ENCODE results near the gene SPATA24. TPM values are rescaled to one million over a fixed set of nuclear protein-coding genes. Genes with fewer than 3 reads are reported as not detected.

The SPATA24 gene
- total and polyA plus RNA-seq, 2 of the 8 experiments (the other 6 are each of a cell fraction or from before 2014, with no cell fraction given) = 5.8 to 9.4 TPM

DNA sequence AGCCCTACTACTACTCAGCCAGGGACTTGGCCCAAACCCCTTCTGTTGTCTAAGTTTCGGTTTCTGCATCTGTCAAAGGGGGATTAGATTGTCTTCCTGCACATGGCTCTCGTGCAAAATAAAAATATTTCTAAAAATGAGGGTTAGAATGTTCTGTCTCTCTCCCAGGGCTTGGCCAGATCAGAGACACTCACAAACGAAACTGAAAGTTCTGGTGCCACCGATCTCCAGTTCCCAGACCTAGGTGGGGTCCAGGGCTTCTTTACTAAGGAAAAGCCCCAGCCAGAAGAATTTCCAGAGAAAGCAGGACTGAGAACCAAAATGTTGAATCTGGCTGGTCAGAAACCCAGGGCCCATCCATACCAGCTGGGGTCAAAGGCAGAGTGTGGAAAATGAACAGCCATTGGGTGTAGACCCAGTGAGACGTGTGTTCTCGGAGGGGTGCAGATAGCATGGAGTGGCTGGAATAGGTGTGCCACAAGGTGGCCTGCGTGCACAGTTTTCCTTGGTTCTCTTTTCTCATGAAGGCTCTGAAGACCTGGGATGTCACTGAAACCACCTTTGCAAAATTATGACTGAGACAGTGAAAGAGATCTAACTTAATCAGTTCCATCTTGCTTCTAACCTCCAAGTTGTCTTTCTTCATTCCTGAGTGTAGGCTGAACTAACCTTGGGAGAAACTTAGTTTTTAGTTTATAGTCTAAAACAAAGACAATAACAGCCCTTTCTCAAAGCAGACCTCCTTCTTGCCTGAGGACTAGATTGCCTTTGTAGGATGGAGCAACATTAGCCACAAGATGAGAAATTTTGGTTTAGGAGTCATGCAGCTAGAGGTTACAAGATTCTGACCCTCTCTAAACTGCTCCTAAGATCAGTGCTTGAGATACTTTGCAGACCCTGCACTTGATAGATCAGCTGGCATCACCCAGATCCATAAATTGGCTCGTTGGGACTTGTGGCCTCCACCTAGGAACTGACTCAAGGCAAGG, 18.5 kb downstream of the SPATA24 start (continued):
- no peak for TF ChIP-seq CBX5 (IDR thresholded peaks at IDR 0.05; ENCODE audit: low read depth, low read length)
- TF ChIP-seq TEAD4 (IDR thresholded peaks at IDR 0.05; ENCODE audit: low read depth, low read length) = no peak
- no peak for TF ChIP-seq JUND (IDR thresholded peaks at IDR 0.05; ENCODE audit: low read length)
- no peak for TF ChIP-seq TAF7 (optimal IDR thresholded peaks at IDR 0.05; ENCODE audit: borderline replicate concordance, low read depth, low read length)
- no peak for TF ChIP-seq POLR2A (IDR thresholded peaks at IDR 0.05; ENCODE audit: control extremely low read depth in 1 of 2, low read depth in 2 of 2, low read length in 2 of 2)
- TF ChIP-seq CBX8 (IDR thresholded peaks at IDR 0.05; ENCODE audit: borderline replicate concordance, low read depth, low read length) = no peak

All from H1 (cell line).